OCI-LY7 (cell line): ENCODE data around the gene OSM. TPM values are rescaled to one million over a fixed set of nuclear protein-coding genes. Genes with fewer than 3 reads are reported as not detected.

Experiments used
- BruUV-seq: library from RNA; stranded (reverse); fragments of 400-500 nt; replicated peaks from 2 replicates; lab custom pipeline; 2021; lab: Mats Ljungman, UMichigan
- CTCF ChIA-PET: fragments of 300-600 bp; sonication (Branson Sonifier 250); formaldehyde crosslinking; loops from one replicate; lab custom pipeline; 2022; ENCODE audit warnings: antibody characterized with exemption; ENCODE audit not compliant: unreplicated experiment; lab: Charles Lee
- POLR2A ChIA-PET: fragments of 300-600 bp; sonication (Branson Sonifier 250); formaldehyde crosslinking; loops from one replicate; lab custom pipeline; 2022; ENCODE audit warnings: antibody characterized with exemption; lab: Charles Lee
- DNase-seq: peaks from one replicate; pipeline ENCODE4 v3.0.0-alpha.2; 2015; ENCODE audit warnings: low spot score
- H2AFZ ChIP-seq: fragments of 200-600 bp; sonication (generic), shearing (Covaris generic); 2 replicates; pipeline ENCODE4 v1.6.1; 2014; ENCODE audit warnings: mild to moderate bottlenecking, antibody characterized with exemption, low read length, moderate library complexity
- H3K27ac ChIP-seq: fragments of 200-600 bp; sonication (generic); 2 replicates; pipeline ENCODE4 v1.5.1; 2014; ENCODE audit warnings: mixed run types, low read depth, mild to moderate bottlenecking, moderate library complexity, low read length, inconsistent platforms; ENCODE audit not compliant: poor library complexity, severe bottlenecking
- H3K36me3 ChIP-seq: fragments of 200-600 bp; sonication (generic); 2 replicates; pipeline ENCODE4 v1.6.1; 2014; ENCODE audit warnings: mild to moderate bottlenecking, antibody characterized with exemption, low read length, moderate library complexity, mixed read lengths; ENCODE audit not compliant: insufficient read depth
- H3K4me1 ChIP-seq: fragments of 200-600 bp; sonication (generic); 2 replicates; pipeline ENCODE4 v1.5.1; 2014; ENCODE audit warnings: mild to moderate bottlenecking, low read length; ENCODE audit not compliant: insufficient read depth, poor library complexity, severe bottlenecking
- H3K4me2 ChIP-seq: fragments of 200-600 bp; sonication (generic); 2 replicates; pipeline ENCODE4 v1.6.1; 2014; ENCODE audit warnings: mild to moderate bottlenecking, low read length
- H3K4me3 ChIP-seq: fragments of 200-600 bp; sonication (generic); 2 replicates; pipeline ENCODE4 v1.5.1; 2014; ENCODE audit warnings: mild to moderate bottlenecking, low read depth, low read length; ENCODE audit not compliant: poor library complexity, severe bottlenecking
- H3K79me2 ChIP-seq: fragments of 200-600 bp; sonication (generic); 2 replicates; pipeline ENCODE4 v1.6.1; 2016; ENCODE audit warnings: low read depth, mild to moderate bottlenecking, low read length, moderate library complexity, mixed read lengths; ENCODE audit not compliant: insufficient read depth
- H3K9me2 ChIP-seq: fragments of 200-600 bp; sonication (generic); 2 replicates; pipeline ENCODE4 v1.6.1; 2016; ENCODE audit warnings: mild to moderate bottlenecking, low read length, mixed read lengths; ENCODE audit not compliant: insufficient read depth
- H3K9me3 ChIP-seq: fragments of 200-600 bp; sonication (generic); 2 replicates; pipeline ENCODE4 v1.6.1; 2014; ENCODE audit warnings: mild to moderate bottlenecking, mixed run types, low read length, mixed read lengths
- H4K20me1 ChIP-seq: fragments of 200-600 bp; sonication (generic); 2 replicates; pipeline ENCODE4 v1.6.1; 2014; ENCODE audit warnings: mild to moderate bottlenecking, antibody characterized with exemption, low read length, moderate library complexity, mixed read lengths; ENCODE audit not compliant: insufficient read depth
- EZH2phosphoT487 ChIP-seq: fragments of 200-600 bp; sonication (generic); IDR thresholded peaks from 2 replicates; pipeline ENCODE4 v1.6.1; 2018; ENCODE audit warnings: low read depth, borderline replicate concordance, mild to moderate bottlenecking, mixed run types, antibody characterized with exemption, low read length, moderate library complexity, mixed read lengths
- intact Hi-C: fragments of 100-400 bp; cut with micrococcal nuclease; formaldehyde crosslinking; loops from one replicate; pipeline ENCODE4 v1.10.0; 2022; ENCODE audit not compliant: unreplicated experiment
- total RNA-seq, 2 experiments: library from RNA; depleted of rRNA in 1 of 2; stranded (reverse); fragments of >200 nt in 1 of 2; shearing (Covaris generic) in 1 of 2; gene quantifications; 2 replicates each; pipeline ENCODE4 v1.2.3, GENCODE V29; 2014 to 2022
- TF ChIP-seq, protein P1 (sequence below): fragments of 200-600 bp; sonication (generic); conservative IDR thresholded peaks from 2 replicates; pipeline ENCODE4 v1.5.1; 2014; ENCODE audit warnings: mild to moderate bottlenecking, antibody characterized with exemption, low read length, moderate library complexity, mixed read lengths

OSM gene
- total RNA-seq, 2 experiments from 2014 or later = 0.91 TPM; not detected in 1

DNA sequence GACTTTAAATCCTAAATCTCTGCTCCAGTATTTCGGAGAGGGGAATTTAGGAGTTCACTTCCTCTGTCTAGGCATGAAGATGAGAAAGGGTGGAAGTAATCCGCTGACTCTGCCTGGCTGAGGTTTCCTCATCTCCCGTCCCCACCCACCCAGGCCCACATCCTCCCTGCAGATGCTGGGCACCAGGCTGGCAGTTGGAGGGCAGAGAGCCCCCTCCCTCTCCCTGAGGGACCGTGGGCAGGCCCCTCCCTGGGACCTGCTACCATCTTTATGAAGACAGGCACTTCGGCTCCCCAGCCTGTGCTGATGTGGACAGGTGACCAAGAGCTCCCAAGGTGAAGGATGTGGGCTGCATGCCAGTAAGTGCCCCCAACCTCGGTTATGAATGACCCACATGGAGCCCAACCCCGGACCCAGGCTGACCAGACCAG is 16.0 kb upstream of the OSM start:
- Histone ChIP-seq H3K27ac (no peak overlapping the region), H3K79me2 (no peaks in the 10 kb centered on the region), H3K4me2 (no peak overlapping the region), H3K4me1 (no peaks in the 10 kb centered on the region), H3K9me3 (no peaks in the 10 kb centered on the region), H2AFZ (no peak overlapping the region), H3K36me3 (no peaks in the 10 kb centered on the region), H3K9me2 (no peaks in the 10 kb centered on the region), H3K4me3 (no peak overlapping the region), H4K20me1 (no peaks in the 10 kb centered on the region)
- CTCF ChIA-PET = no interaction called here
- POLR2A ChIA-PET = interaction anchor here (2.3 kb wide), 1 partner anchor 15 kb away, joined by 5 read pairs; no protein-coding TSS in a partner anchor
- no peak for DNase-seq
- intact Hi-C loops = loop anchor here (10.0 kb wide), 1 partner anchor 202 kb away; no protein-coding TSS in a partner anchor
- TF ChIP-seq, protein P1, sequence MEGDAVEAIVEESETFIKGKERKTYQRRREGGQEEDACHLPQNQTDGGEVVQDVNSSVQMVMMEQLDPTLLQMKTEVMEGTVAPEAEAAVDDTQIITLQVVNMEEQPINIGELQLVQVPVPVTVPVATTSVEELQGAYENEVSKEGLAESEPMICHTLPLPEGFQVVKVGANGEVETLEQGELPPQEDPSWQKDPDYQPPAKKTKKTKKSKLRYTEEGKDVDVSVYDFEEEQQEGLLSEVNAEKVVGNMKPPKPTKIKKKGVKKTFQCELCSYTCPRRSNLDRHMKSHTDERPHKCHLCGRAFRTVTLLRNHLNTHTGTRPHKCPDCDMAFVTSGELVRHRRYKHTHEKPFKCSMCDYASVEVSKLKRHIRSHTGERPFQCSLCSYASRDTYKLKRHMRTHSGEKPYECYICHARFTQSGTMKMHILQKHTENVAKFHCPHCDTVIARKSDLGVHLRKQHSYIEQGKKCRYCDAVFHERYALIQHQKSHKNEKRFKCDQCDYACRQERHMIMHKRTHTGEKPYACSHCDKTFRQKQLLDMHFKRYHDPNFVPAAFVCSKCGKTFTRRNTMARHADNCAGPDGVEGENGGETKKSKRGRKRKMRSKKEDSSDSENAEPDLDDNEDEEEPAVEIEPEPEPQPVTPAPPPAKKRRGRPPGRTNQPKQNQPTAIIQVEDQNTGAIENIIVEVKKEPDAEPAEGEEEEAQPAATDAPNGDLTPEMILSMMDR = no peak
- TF ChIP-seq EZH2phosphoT487 = no peak
- BruUV-seq = no TSS peak

DNA sequence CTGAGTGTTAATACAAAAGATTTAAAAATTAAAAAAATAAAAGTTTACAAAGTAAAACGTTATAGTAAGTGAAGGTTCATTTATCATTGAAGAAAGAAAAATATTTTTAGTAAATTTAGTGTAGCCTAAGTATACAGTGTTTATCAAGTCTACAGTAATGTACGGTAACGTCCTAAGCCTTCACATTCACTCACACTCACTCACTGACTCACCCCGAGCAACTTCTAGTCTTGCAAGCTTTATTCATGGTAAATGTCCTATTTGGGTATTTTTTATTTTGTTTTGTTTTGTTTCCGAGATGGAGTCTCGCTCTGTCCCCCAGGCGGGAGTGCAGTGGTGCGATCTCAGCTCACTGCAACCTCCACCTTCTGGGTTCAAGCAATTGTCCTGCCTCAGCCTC is 13.9 kb upstream of the OSM start:
- no peaks in the 10 kb centered on the region for H3K36me3 ChIP-seq
- no peak for DNase-seq
- H3K9me3 ChIP-seq = no peaks in the 10 kb centered on the region
- H3K4me3 ChIP-seq = no peak overlapping the region
- no peak overlapping the region for H2AFZ ChIP-seq
- no TSS peak for BruUV-seq
- no peak overlapping the region for H3K4me2 ChIP-seq
- intact Hi-C loops = loop anchor here (10.0 kb wide), 1 partner anchor 204 kb away; no protein-coding TSS in a partner anchor
- H3K4me1 ChIP-seq = peaks cover 7% of the 10 kb centered on the region
- CTCF ChIA-PET = no interaction called here
- H3K9me2 ChIP-seq = no peaks in the 10 kb centered on the region
- no peak overlapping the region for H3K27ac ChIP-seq
- no peaks in the 10 kb centered on the region for H3K79me2 ChIP-seq
- H4K20me1 ChIP-seq = no peaks in the 10 kb centered on the region
- TF ChIP-seq, protein P1 = no peak
- no peak for TF ChIP-seq EZH2phosphoT487
- POLR2A ChIA-PET = interaction anchor here (0.6 kb wide), 1 partner anchor 103 kb away, joined by 3 read pairs; no protein-coding TSS in a partner anchor

DNA sequence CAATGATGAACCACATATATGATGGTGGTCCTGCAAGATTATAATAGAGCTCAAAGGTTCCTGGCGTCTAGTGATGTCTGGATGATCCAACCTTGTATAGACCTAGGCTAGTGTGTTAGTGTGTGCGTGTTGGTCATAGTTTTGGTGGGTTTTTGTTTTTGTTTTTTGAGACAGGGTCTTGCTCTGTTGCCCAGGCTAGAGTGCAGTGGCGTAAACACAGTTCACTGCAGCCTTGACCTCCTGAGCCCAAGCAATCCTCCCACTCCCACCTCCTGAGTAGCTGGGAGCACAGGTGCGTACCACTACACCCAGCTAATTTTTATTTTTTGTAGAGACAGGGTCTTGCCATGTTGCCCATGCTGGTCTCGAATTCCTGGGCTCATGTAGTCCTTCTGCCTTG is 13.3 kb upstream of the OSM start:
- no peaks in the 10 kb centered on the region for H3K36me3 ChIP-seq
- H3K27ac ChIP-seq = no peak overlapping the region
- BruUV-seq = no TSS peak
- CTCF ChIA-PET = no interaction called here
- no peak overlapping the region for H3K4me3 ChIP-seq
- H4K20me1 ChIP-seq = no peaks in the 10 kb centered on the region
- H3K4me2 ChIP-seq = no peak overlapping the region
- POLR2A ChIA-PET = no interaction called here
- H3K4me1 ChIP-seq = peaks cover 11% of the 10 kb centered on the region
- intact Hi-C loops = loop anchor here (10.0 kb wide), 1 partner anchor 205 kb away; no protein-coding TSS in a partner anchor
- no peaks in the 10 kb centered on the region for H3K9me2 ChIP-seq
- H2AFZ ChIP-seq = no peak overlapping the region
- H3K9me3 ChIP-seq = no peaks in the 10 kb centered on the region
- H3K79me2 ChIP-seq = no peaks in the 10 kb centered on the region
- DNase-seq = no peak
- TF ChIP-seq EZH2phosphoT487 = no peak
- TF ChIP-seq, protein P1 = no peak
